Endothelial cell of umbilical vein (primary cell): ENCODE data around the gene SARNP. TPM values are rescaled to one million over a fixed set of nuclear protein-coding genes. Genes with fewer than 3 reads are reported as not detected.

Experiments
- BruUV-seq: library from RNA; stranded (reverse); fragments of 400-500 nt; replicated peaks from 2 replicates; lab custom pipeline; 2021; lab: Mats Ljungman, UMichigan
- CTCF ChIA-PET: fragments of 300-600, 350-600 bp; sonication (Branson Sonifier 250); formaldehyde crosslinking; loops from one replicate; lab custom pipeline; 2021; ENCODE audit warnings: antibody characterized with exemption, inconsistent platforms; lab: Charles Lee
- POLR2A ChIA-PET: fragments of 300-600, 350-600 bp; sonication (Branson Sonifier 250); formaldehyde crosslinking; loops from one replicate; lab custom pipeline; 2021; ENCODE audit warnings: antibody characterized with exemption, inconsistent platforms; lab: Charles Lee
- DNase-seq: peaks from one replicate; pipeline ENCODE4 v3.0.0-alpha.2; 2011; ENCODE audit warnings: low read depth, low spot score
- FAIRE-seq: peaks from 2 replicates; lab custom pipeline; 2011; peaks lifted over from hg19 to GRCh38; lab: Jason Lieb, UNC
- H2AFZ ChIP-seq: 2 replicates; pipeline ENCODE4 v1.6.0; 2012; ENCODE audit warnings: low read depth, low read length, control low read depth, inconsistent platforms
- H3K27ac ChIP-seq: 2 replicates; pipeline ENCODE4 v1.5.1; 2011; ENCODE audit warnings: low read depth, mild to moderate bottlenecking, control low read depth, low read length, moderate library complexity; ENCODE audit not compliant: insufficient read depth
- H3K27me3 ChIP-seq, 2 experiments: 2 replicates each; pipeline versions ENCODE4 v1.6.0 to v1.6.1; 2011; ENCODE audit warnings: low read length in 2 of 2, mixed read lengths in 1 of 2; ENCODE audit not compliant: control insufficient read depth in 2 of 2, insufficient read depth in 2 of 2
- H3K36me3 ChIP-seq, 2 experiments: 2 replicates in 1 of 2; 3 replicates in 1 of 2; pipeline ENCODE4 v1.5.1; 2011; ENCODE audit warnings: low read length in 2 of 2, mild to moderate bottlenecking in 1 of 2, moderate library complexity in 1 of 2; ENCODE audit not compliant: control insufficient read depth in 2 of 2, insufficient read depth in 2 of 2; ENCODE audit errors: extremely low read depth in 1 of 2
- H3K4me1 ChIP-seq: 3 replicates; pipeline ENCODE4 v1.5.1; 2011; ENCODE audit warnings: mild to moderate bottlenecking, low read length; ENCODE audit not compliant: control insufficient read depth, insufficient read depth; ENCODE audit errors: extremely low read depth
- H3K4me2 ChIP-seq: 2 replicates; pipeline ENCODE4 v1.6.1; 2011; ENCODE audit warnings: low read length, control low read depth, mixed read lengths; ENCODE audit not compliant: insufficient read depth
- H3K4me3 ChIP-seq, 3 experiments: fragments of 200-600 bp in 1 of 3; sonication (generic), shearing (Covaris generic) in 1 of 3; replicated peaks in 1 of 3; 2 replicates each; pipeline ENCODE4 v1.5.1; 2011 to 2016; ENCODE audit warnings: control low read depth in 3 of 3, low read length in 3 of 3, mild to moderate bottlenecking in 2 of 3, inconsistent platforms in 1 of 3, low read depth in 1 of 3, moderate library complexity in 1 of 3; ENCODE audit not compliant: insufficient read depth in 1 of 3
- H3K79me2 ChIP-seq: 2 replicates; pipeline ENCODE4 v1.6.0; 2012; ENCODE audit warnings: low read length, inconsistent platforms; ENCODE audit not compliant: control insufficient read depth, insufficient read depth
- H3K9ac ChIP-seq: replicated peaks from 2 replicates; pipeline ENCODE3; 2011; ENCODE audit warnings: low read length, control low read depth; ENCODE audit not compliant: insufficient read depth; ENCODE audit errors: extremely low read depth
- H3K9me1 ChIP-seq: replicated peaks from 3 replicates; pipeline ENCODE4 v1.6.0; 2011; ENCODE audit warnings: mild to moderate bottlenecking, low read length; ENCODE audit not compliant: control insufficient read depth, insufficient read depth; ENCODE audit errors: extremely low read depth
- H3K9me3 ChIP-seq: replicated peaks from 2 replicates; pipeline ENCODE4 v1.5.1; 2012; ENCODE audit warnings: low read length, inconsistent platforms; ENCODE audit not compliant: control insufficient read depth, insufficient read depth
- H4K20me1 ChIP-seq: replicated peaks from 2 replicates; pipeline ENCODE3; 2011; ENCODE audit warnings: mild to moderate bottlenecking, low read length; ENCODE audit not compliant: control insufficient read depth, insufficient read depth; ENCODE audit errors: extremely low read depth
- EZH2 ChIP-seq: IDR thresholded peaks from 2 replicates; pipeline ENCODE4 v1.6.1; 2012; ENCODE audit warnings: borderline replicate concordance, low read depth, mild to moderate bottlenecking, moderate library complexity, low read length, inconsistent platforms; ENCODE audit not compliant: severe bottlenecking
- FOS ChIP-seq: IDR thresholded peaks from 2 replicates; pipeline ENCODE4 v1.6.1; 2011; ENCODE audit warnings: mild to moderate bottlenecking, low read length, moderate library complexity, borderline replicate concordance; ENCODE audit not compliant: insufficient read depth
- GATA2 ChIP-seq: IDR thresholded peaks from 2 replicates; pipeline ENCODE4 v1.7.0; 2011; ENCODE audit warnings: low read depth, mild to moderate bottlenecking, moderate library complexity, mixed read lengths, low read length; ENCODE audit not compliant: insufficient read length, insufficient read depth
- JUN ChIP-seq: IDR thresholded peaks from 2 replicates; pipeline ENCODE4 v1.6.1; 2011; ENCODE audit warnings: borderline replicate concordance, low read depth; ENCODE audit not compliant: insufficient read length, insufficient read depth
- MAX ChIP-seq: IDR thresholded peaks from 2 replicates; pipeline ENCODE4 v1.6.1; 2011; ENCODE audit not compliant: insufficient read depth, insufficient read length
- MYC ChIP-seq: IDR thresholded peaks from one replicate; pipeline ENCODE4 v1.6.1; 2011; ENCODE audit warnings: mild to moderate bottlenecking, low read depth, low read length
- POLR2A ChIP-seq: IDR thresholded peaks from 2 replicates; pipeline ENCODE4 v1.6.1; 2012; ENCODE audit warnings: low read depth, mild to moderate bottlenecking, control low read depth, low read length
- POLR2AphosphoS5 ChIP-seq: IDR thresholded peaks from 2 replicates; pipeline ENCODE4 v1.6.1; 2012; ENCODE audit warnings: low read depth, mild to moderate bottlenecking, control low read depth, low read length, moderate library complexity; ENCODE audit not compliant: insufficient read depth
- dilution Hi-C: fragments of 300-500 bp; cut with MboI; formaldehyde crosslinking; loops from one replicate; pipeline ENCODE4 v1.15.0; 2019; ENCODE audit warnings: low sequenced_read_pairs; ENCODE audit not compliant: extremely low pct_ligation_motif_present
- intact Hi-C: fragments of 100-400 bp; cut with micrococcal nuclease; formaldehyde crosslinking; loops from one replicate; pipeline ENCODE4 v1.10.0; 2022
- polyA plus RNA-seq, 4 experiments: library from polyadenylated mRNA; depleted of rRNA in 3 of 4; stranded (reverse) in 3 of 4; unstranded in 1 of 4; fragments of >200 nt; gene quantifications; 2 replicates each; pipeline versions ENCODE4 v1.2.1 to v1.2.3, GENCODE V29; 2011 to 2012; ENCODE audit warnings: missing spikeins in 1 of 4
- total RNA-seq: library from RNA; stranded (reverse); gene quantifications from 2 replicates; pipeline ENCODE4 v1.2.3, GENCODE V29; 2021
- TF ChIP-seq, protein P1 (sequence below), 2 donors: IDR thresholded peaks; 1 replicate in 1 of 2; 2 replicates in 1 of 2; pipeline ENCODE4 v1.5.1; 2011; ENCODE audit warnings: low read length in 2 of 2, mild to moderate bottlenecking in 2 of 2, moderate library complexity in 2 of 2, control low read depth in 1 of 2, inconsistent platforms in 1 of 2, low read depth in 1 of 2; ENCODE audit not compliant: insufficient read depth in 1 of 2; ENCODE audit errors: extremely low read depth in 1 of 2

Gene SARNP
- total and polyA plus RNA-seq, 2 donors (not counting 3 experiments of a cell fraction or from before 2014, with no cell fraction given) = 88.1 to 101 TPM

- no peak overlapping the region for H2AFZ ChIP-seq
- DNase-seq = no peak
- intact Hi-C loops (no loop called here), dilution Hi-C loops (no loop called here)
- no peak overlapping the region for H3K4me3 ChIP-seq
- ChIA-PET POLR2A (no interaction called here), CTCF (no interaction called here)
- H3K9me3 ChIP-seq = no peaks in the 10 kb centered on the region
- no peaks in the 10 kb centered on the region for H3K4me1 ChIP-seq
- no peaks in the 10 kb centered on the region for H3K9me1 ChIP-seq
- no TSS peak for BruUV-seq
- no peak for FAIRE-seq
- no peaks in the 10 kb centered on the region for H4K20me1 ChIP-seq
- peaks cover 10% of the 10 kb centered on the region for H3K79me2 ChIP-seq
- H3K36me3 ChIP-seq = peaks cover 9 to 20% of the 10 kb centered on the region in 2 experiments
- no peak overlapping the region for H3K9ac ChIP-seq
- no peak overlapping the region for H3K4me2 ChIP-seq
- TF ChIP-seq MAX (no peak), POLR2A (no peak), MYC (no peak), POLR2AphosphoS5 (no peak)
- no peak overlapping the region for H3K27ac ChIP-seq
- H3K27me3 ChIP-seq = no peaks in the 10 kb centered on the region
Observed at GRCh38 chr12:55777856-55778255, 39.7 kb downstream of the SARNP start.

DNA sequence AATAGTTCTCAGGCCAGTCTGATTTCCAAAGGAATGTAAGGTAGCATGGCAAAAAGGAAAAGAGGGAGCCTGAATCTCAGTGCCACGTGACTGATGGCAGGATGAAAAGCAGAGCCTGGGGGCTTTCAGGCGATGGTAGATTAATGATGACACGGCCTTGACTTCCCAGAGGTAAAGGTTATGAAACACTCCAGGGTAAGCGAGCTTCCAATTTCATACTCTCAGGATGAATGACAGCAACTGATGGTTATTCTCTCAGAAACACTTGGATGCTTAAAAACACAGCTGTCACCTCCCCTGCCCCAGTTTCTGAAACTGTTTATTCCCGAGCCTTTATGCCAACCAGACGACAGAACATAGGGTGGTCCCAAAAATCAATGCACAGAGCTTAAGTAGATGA lies 45.8 kb downstream of the SARNP start:
- intact Hi-C loops (no loop called here), dilution Hi-C loops (no loop called here)
- Histone ChIP-seq H3K4me1 (no peaks in the 10 kb centered on the region), H3K79me2 (peaks cover 14% of the 10 kb centered on the region), H3K4me3 (no peak overlapping the region), H2AFZ (no peak overlapping the region), H3K4me2 (no peak overlapping the region), H3K9me3 (no peaks in the 10 kb centered on the region), H3K27me3 (no peaks in the 10 kb centered on the region), H3K27ac (no peak overlapping the region), H3K36me3 (peaks cover 5 to 19% of the 10 kb centered on the region in 2 experiments), H3K9ac (no peak overlapping the region), H4K20me1 (no peaks in the 10 kb centered on the region), H3K9me1 (no peaks in the 10 kb centered on the region)
- no peak for DNase-seq
- BruUV-seq = no TSS peak
- TF ChIP-seq MYC (no peak), JUN (no peak), MAX (no peak), POLR2AphosphoS5 (no peak), POLR2A (no peak), GATA2 (no peak), EZH2 (no peak), FOS (no peak)
- TF ChIP-seq, protein P1, sequence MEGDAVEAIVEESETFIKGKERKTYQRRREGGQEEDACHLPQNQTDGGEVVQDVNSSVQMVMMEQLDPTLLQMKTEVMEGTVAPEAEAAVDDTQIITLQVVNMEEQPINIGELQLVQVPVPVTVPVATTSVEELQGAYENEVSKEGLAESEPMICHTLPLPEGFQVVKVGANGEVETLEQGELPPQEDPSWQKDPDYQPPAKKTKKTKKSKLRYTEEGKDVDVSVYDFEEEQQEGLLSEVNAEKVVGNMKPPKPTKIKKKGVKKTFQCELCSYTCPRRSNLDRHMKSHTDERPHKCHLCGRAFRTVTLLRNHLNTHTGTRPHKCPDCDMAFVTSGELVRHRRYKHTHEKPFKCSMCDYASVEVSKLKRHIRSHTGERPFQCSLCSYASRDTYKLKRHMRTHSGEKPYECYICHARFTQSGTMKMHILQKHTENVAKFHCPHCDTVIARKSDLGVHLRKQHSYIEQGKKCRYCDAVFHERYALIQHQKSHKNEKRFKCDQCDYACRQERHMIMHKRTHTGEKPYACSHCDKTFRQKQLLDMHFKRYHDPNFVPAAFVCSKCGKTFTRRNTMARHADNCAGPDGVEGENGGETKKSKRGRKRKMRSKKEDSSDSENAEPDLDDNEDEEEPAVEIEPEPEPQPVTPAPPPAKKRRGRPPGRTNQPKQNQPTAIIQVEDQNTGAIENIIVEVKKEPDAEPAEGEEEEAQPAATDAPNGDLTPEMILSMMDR (IDR thresholded peaks at IDR 0.05; ENCODE audit: extremely low read depth in 1 of 2, insufficient read depth in 1 of 2, low read depth in 1 of 2, low read length in 2 of 2) = no peak
- no peak for FAIRE-seq
- ChIA-PET POLR2A (no interaction called here), CTCF (interaction anchor here (1.0 to 2.3 kb wide), 4 partner anchors 14 to 33 kb away, joined by 3 to 12 read pairs (median 5); partner anchors contain the start of gene GDF11)
